ENCODE measurements around the gene IHH. TPM values are rescaled to one million over a fixed set of nuclear protein-coding genes. Genes with fewer than 3 reads are reported as not detected.

IHH gene
- total RNA-seq, 1 experiment from 2014 or later: 19.0 TPM

DNA sequence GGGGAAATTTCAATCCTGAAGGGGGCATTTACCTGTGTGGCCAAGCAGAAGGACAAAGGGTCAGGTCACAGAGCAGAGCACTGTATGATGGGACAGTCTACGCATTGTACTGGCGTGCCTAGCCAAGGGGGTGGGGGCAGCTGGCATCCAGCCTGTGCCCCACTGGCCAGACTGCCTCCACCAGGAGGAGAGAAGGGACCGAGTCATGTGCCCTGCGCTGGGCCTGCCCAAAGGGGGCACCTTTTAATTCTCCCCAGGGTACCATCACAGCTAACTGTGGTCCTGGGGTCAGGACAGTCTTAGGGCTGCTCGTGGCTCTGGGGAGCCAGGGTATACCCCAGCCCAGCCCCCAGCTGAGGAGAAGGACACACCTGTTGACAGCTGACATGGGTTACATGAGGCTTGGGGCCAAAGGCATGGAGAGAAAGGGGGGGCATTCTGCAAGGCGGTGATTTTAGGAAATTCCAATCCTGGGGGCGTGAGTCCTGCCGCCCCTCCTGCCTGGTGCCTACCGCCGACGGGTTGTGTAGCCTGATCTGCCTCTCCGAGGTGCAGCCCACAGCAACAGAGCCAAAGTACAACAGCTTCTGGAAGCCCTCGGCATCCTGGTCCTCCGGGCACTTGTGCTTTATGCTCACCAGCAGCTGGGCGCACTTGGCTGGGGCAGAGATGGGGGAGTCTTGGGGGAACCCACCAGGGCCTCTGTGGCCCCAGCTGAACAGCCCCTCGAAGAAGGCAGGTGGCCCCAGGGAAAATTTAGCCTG, 30.4 kb downstream of the IHH start:
- Histone ChIP-seq H3K27me3 (replicated peaks; ENCODE audit: control insufficient read depth, insufficient read depth, low read length) (no peaks in the 10 kb centered on the region), H3K4me3 (ENCODE audit: low read depth, low read length) (no peak overlapping the region), H3K9me3 (no peaks in the 10 kb centered on the region), H3K36me3 (ENCODE audit: control insufficient read depth, insufficient read depth, low read length) (no peaks in the 10 kb centered on the region), H3K4me1 (no peaks in the 10 kb centered on the region)
- Mint-ChIP-seq H3K27me3 (ENCODE audit: insufficient read depth, unreplicated experiment) (peaks cover 11% of the 10 kb centered on the region), H3K4me1 (ENCODE audit: low read depth, unreplicated experiment) (peaks cover 5% of the 10 kb centered on the region), H3K36me3 (ENCODE audit: insufficient read depth, unreplicated experiment) (no peaks in the 10 kb centered on the region), H3K4me3 (ENCODE audit: unreplicated experiment) (no peak overlapping the region), H3K27ac (ENCODE audit: unreplicated experiment) (no peak overlapping the region), H3K9me3 (ENCODE audit: unreplicated experiment) (no peaks in the 10 kb centered on the region)
- ChIA-PET CTCF (interaction anchor here (0.5 to 2.3 kb wide), 50 partner anchors 9 to 1459 kb away, joined by 3 to 60 read pairs (median 5); partner anchors contain the start of genes ANKZF1, ATG9A, CDK5R2 and DNPEP), POLR2A (no interaction called here)
- TF ChIP-seq, protein P1, sequence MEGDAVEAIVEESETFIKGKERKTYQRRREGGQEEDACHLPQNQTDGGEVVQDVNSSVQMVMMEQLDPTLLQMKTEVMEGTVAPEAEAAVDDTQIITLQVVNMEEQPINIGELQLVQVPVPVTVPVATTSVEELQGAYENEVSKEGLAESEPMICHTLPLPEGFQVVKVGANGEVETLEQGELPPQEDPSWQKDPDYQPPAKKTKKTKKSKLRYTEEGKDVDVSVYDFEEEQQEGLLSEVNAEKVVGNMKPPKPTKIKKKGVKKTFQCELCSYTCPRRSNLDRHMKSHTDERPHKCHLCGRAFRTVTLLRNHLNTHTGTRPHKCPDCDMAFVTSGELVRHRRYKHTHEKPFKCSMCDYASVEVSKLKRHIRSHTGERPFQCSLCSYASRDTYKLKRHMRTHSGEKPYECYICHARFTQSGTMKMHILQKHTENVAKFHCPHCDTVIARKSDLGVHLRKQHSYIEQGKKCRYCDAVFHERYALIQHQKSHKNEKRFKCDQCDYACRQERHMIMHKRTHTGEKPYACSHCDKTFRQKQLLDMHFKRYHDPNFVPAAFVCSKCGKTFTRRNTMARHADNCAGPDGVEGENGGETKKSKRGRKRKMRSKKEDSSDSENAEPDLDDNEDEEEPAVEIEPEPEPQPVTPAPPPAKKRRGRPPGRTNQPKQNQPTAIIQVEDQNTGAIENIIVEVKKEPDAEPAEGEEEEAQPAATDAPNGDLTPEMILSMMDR (IDR thresholded peaks at IDR 0.05; ENCODE audit: insufficient read depth in 1 of 2, low read depth in 1 of 2, low read length in 1 of 2, severe bottlenecking in 1 of 2, unreplicated experiment in 1 of 2): no peak
- DNase-seq: no peak
- no TSS peak for BruUV-seq (replicated peaks)
- intact Hi-C loops (cut with micrococcal nuclease; ENCODE audit: unreplicated experiment): no loop called here

DNA sequence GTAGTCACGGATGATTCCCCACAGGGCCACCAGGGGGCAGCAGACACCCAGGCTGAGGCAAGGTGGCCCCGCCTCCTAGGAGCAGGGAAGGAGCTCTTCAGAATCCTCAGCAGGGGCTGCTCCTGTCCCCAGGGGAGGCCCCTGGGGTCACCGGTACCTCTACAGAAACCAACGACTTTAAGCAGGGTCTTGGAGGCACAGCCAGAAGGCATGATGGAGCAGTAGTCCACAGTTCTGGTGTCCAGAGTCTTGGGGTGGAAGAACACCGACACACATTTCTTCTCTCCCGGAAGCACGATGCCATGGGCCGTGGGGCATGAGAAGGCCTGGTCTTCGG, 30.9 kb downstream of the IHH start:
- H3K9me3 Mint-ChIP-seq (ENCODE audit: unreplicated experiment): no peaks in the 10 kb centered on the region
- peaks cover 11% of the 10 kb centered on the region for H3K27me3 Mint-ChIP-seq (ENCODE audit: insufficient read depth, unreplicated experiment)
- Histone ChIP-seq H3K4me1 (no peaks in the 10 kb centered on the region), H3K27me3 (replicated peaks; ENCODE audit: control insufficient read depth, insufficient read depth, low read length) (no peaks in the 10 kb centered on the region), H3K36me3 (ENCODE audit: control insufficient read depth, insufficient read depth, low read length) (no peaks in the 10 kb centered on the region), H3K9me3 (no peaks in the 10 kb centered on the region), H3K4me3 (ENCODE audit: low read depth, low read length) (no peak overlapping the region)
- H3K4me1 Mint-ChIP-seq (ENCODE audit: low read depth, unreplicated experiment): peaks cover 11% of the 10 kb centered on the region
- intact Hi-C loops (cut with micrococcal nuclease; ENCODE audit: unreplicated experiment): loop anchor here (1.0 to 5.0 kb wide), 5 partner anchors 29 to 126 kb away; no protein-coding TSS in a partner anchor
- no peak overlapping the region for H3K4me3 Mint-ChIP-seq (ENCODE audit: unreplicated experiment)
- H3K36me3 Mint-ChIP-seq (ENCODE audit: insufficient read depth, unreplicated experiment): no peaks in the 10 kb centered on the region
- no peak overlapping the region for H3K27ac Mint-ChIP-seq (ENCODE audit: unreplicated experiment)
- CTCF ChIA-PET: interaction anchor here (0.5 to 2.3 kb wide), 51 partner anchors 9 to 1460 kb away, joined by 3 to 60 read pairs (median 5); partner anchors contain the start of genes ANKZF1, ATG9A, CDK5R2 and DNPEP
- POLR2A ChIA-PET: no interaction called here
- BruUV-seq (replicated peaks): no TSS peak
- TF ChIP-seq, protein P1 (IDR thresholded peaks at IDR 0.05; ENCODE audit: insufficient read depth in 1 of 2, low read depth in 1 of 2, low read length in 1 of 2, severe bottlenecking in 1 of 2, unreplicated experiment in 1 of 2): peak; percentile 96
- peak; percentile 84 to 91 for DNase-seq

DNA sequence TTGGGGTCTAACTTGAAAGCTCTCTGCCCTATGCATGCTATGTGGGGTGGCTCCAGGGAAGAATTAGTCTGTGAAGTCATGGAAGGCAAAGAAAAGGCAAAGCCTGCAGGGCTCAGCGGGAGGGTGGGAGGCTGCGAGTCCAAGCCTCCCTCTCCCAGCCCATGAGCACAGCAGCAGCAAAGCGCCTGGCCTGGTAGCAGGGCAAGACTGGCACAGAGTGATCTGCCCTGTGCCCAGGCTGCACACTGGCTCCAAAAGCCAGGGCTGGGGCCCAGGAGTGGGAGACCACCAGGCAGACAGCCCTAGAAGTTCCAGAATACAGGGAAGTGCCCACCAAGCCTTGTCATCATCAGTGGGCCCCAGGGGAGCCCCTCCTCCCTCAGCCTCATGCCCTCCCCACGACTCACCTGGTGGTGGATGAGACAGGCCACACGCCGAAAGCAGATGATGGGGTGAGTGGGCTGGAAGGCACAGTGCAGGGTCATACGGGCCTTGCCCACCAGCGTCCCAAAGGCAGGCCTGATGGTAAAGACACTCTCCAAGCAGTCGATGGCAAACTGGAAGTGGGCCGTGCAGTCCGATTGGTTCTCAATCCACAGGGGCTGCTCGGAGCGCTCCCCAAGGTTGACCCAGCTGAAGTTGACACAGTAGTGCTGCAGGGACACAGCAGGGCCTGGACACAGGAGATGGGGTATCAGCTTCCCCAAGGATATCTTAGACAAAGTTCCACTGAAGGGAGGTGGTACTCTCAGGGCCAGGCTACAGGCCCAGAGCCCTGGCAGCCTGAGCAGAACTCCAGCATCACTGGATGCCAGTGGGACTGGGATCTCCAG, 31.5 kb downstream of the IHH start:
- TF ChIP-seq, protein P1 (IDR thresholded peaks at IDR 0.05; ENCODE audit: insufficient read depth in 1 of 2, low read depth in 1 of 2, low read length in 1 of 2, severe bottlenecking in 1 of 2, unreplicated experiment in 1 of 2): no peak
- no peaks in the 10 kb centered on the region for H3K36me3 Mint-ChIP-seq (ENCODE audit: insufficient read depth, unreplicated experiment)
- no TSS peak for BruUV-seq (replicated peaks)
- ChIA-PET CTCF (interaction anchor here (0.6 to 2.3 kb wide), 47 partner anchors 8 to 1461 kb away, joined by 3 to 60 read pairs (median 5); partner anchors contain the start of genes ANKZF1, ATG9A, CDK5R2 and IHH), POLR2A (no interaction called here)
- no peak overlapping the region for H3K4me3 Mint-ChIP-seq (ENCODE audit: unreplicated experiment)
- intact Hi-C loops (cut with micrococcal nuclease; ENCODE audit: unreplicated experiment): loop anchor here (1.0 to 5.0 kb wide), 5 partner anchors 29 to 126 kb away; no protein-coding TSS in a partner anchor
- H3K27ac Mint-ChIP-seq (ENCODE audit: unreplicated experiment): no peak overlapping the region
- no peaks in the 10 kb centered on the region for H3K9me3 Mint-ChIP-seq (ENCODE audit: unreplicated experiment)
- no peaks in the 10 kb centered on the region for H3K36me3 ChIP-seq (ENCODE audit: control insufficient read depth, insufficient read depth, low read length)
- H3K4me3 ChIP-seq (ENCODE audit: low read depth, low read length): no peak overlapping the region
- H3K4me1 ChIP-seq: no peaks in the 10 kb centered on the region
- no peaks in the 10 kb centered on the region for H3K27me3 ChIP-seq (replicated peaks; ENCODE audit: control insufficient read depth, insufficient read depth, low read length)
- H3K9me3 ChIP-seq: no peaks in the 10 kb centered on the region
- peaks cover 9% of the 10 kb centered on the region for H3K27me3 Mint-ChIP-seq (ENCODE audit: insufficient read depth, unreplicated experiment)
- H3K4me1 Mint-ChIP-seq (ENCODE audit: low read depth, unreplicated experiment): peaks cover 11% of the 10 kb centered on the region
- DNase-seq: no peak

All from Caco-2 (cell line).